Measurements from ENCODE around the gene SELENOO. TPM values are rescaled to one million over a fixed set of nuclear protein-coding genes. Genes with fewer than 3 reads are reported as not detected.

The SELENOO gene
- total RNA-seq, 1 donor from 2014 or later, result 17.6 TPM

- TF ChIP-seq, protein P1, sequence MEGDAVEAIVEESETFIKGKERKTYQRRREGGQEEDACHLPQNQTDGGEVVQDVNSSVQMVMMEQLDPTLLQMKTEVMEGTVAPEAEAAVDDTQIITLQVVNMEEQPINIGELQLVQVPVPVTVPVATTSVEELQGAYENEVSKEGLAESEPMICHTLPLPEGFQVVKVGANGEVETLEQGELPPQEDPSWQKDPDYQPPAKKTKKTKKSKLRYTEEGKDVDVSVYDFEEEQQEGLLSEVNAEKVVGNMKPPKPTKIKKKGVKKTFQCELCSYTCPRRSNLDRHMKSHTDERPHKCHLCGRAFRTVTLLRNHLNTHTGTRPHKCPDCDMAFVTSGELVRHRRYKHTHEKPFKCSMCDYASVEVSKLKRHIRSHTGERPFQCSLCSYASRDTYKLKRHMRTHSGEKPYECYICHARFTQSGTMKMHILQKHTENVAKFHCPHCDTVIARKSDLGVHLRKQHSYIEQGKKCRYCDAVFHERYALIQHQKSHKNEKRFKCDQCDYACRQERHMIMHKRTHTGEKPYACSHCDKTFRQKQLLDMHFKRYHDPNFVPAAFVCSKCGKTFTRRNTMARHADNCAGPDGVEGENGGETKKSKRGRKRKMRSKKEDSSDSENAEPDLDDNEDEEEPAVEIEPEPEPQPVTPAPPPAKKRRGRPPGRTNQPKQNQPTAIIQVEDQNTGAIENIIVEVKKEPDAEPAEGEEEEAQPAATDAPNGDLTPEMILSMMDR (IDR thresholded peaks at IDR 0.05), result no peak
- no peak for DNase-seq
These were observed 23.8 kb upstream of the SELENOO start for GRCh38 chr22:50176850-50177536.

GRCh38 chr22:50177537-50178470 lies 23.0 kb upstream of the SELENOO start:
- H3K4me3 ChIP-seq, result no peak overlapping the region
- no peaks in the 10 kb centered on the region for H3K36me3 ChIP-seq
- DNase-seq (no peak), ATAC-seq (no peak)
- H3K27ac ChIP-seq, result no peak overlapping the region
- intact Hi-C loops (cut with DNase I), result no loop called here
- H3K27me3 ChIP-seq, result no peaks in the 10 kb centered on the region
- TF ChIP-seq, protein P1 (IDR thresholded peaks at IDR 0.05), result no peak
- H3K4me1 ChIP-seq, result no peaks in the 10 kb centered on the region
- no peaks in the 10 kb centered on the region for H3K9me3 ChIP-seq

More at GRCh38 chr22:50176850-50177536, 23.8 kb upstream of the SELENOO start:
- Histone ChIP-seq H3K27ac (no peak overlapping the region), H3K9me3 (no peaks in the 10 kb centered on the region), H3K4me1 (no peaks in the 10 kb centered on the region), H3K27me3 (no peaks in the 10 kb centered on the region), H3K36me3 (no peaks in the 10 kb centered on the region), H3K4me3 (no peak overlapping the region)
- intact Hi-C loops (cut with DNase I), result no loop called here
- no peak for ATAC-seq

GRCh38 chr22:50178471-50178864 lies 22.3 kb upstream of the SELENOO start:
- Histone ChIP-seq H3K4me3 (no peak overlapping the region), H3K36me3 (no peaks in the 10 kb centered on the region), H3K27me3 (no peaks in the 10 kb centered on the region), H3K4me1 (peaks cover 2% of the 10 kb centered on the region), H3K9me3 (no peaks in the 10 kb centered on the region), H3K27ac (no peak overlapping the region)
- intact Hi-C loops (cut with DNase I), result no loop called here
- TF ChIP-seq, protein P1 (IDR thresholded peaks at IDR 0.05), result no peak
- DNase-seq, result no peak
- ATAC-seq, result no peak

DNA sequence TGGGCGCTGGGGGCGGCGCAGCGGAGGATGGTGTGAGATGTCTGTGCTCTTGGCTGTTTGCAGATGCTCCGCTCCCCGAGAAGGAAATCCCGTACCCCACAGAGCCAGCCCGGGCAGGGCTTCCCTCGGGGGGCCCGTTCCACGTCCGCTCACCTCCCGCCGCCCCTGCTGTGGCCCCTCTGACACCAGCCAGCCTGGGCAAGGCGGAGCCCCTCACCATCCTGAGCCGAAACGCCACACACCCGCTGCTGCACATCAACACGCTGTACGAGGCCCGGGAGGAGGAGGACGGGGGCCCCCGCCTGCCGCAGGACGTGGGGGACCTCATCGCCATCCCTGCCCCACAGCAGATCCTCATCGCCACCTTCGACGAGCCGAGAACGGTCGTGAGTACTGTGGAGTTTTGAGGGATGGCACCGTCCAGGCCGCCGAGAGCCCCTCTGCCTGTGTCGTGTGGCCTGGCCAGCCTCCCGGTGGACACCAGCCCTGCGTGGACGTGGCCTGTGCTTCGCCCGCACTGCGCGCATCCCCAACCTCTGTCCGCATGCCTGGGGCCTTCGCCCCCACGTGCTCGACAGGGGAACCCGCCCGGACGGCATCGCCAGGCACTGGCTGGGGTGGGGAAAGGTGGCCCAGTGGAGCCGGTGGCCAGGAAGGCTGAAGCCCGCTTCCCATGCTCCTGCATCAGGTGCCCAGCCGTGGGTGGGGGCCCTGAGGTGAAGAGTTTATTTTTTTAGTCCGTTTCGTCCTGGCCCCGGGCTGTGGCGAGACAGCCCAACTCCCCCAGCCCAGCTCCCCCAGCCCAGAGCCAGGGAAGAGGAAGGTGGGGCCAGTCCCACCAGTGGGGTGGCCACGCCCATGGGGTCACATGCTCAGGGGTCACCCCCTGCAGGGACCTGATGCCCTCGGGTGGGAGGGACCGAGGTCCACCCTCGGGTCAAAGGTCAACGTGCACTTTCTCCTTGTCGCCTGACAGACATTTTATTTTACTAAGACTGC lies 21.6 kb upstream of the SELENOO start:
- TF ChIP-seq, protein P1 (IDR thresholded peaks at IDR 0.05), result no peak
- H3K9me3 ChIP-seq, result no peaks in the 10 kb centered on the region
- intact Hi-C loops (cut with DNase I), result no loop called here
- DNase-seq (no peak), ATAC-seq (no peak)
- H3K4me1 ChIP-seq, result peaks cover 9% of the 10 kb centered on the region
- no peak overlapping the region for H3K4me3 ChIP-seq
- H3K36me3 ChIP-seq, result no peaks in the 10 kb centered on the region
- no peaks in the 10 kb centered on the region for H3K27me3 ChIP-seq
- no peak overlapping the region for H3K27ac ChIP-seq

Measured in upper lobe of right lung (tissue), 1 donor.